GM20431 (cell line): ENCODE data around the gene YPEL5.
"Not testable (repeated sequence)": the region's sequence is repeated elsewhere in the genome, so short reads cannot be mapped to it uniquely, and the experiment has no call there.

Experiments
- in situ Hi-C: fragments of 300-500 bp; cut with MseI, MboI; formaldehyde crosslinking; loops from one replicate; pipeline ENCODE4 v1.15.0; 2020; ENCODE audit warnings: low sequenced_read_pairs; ENCODE audit not compliant: unreplicated experiment

YPEL5 gene

GRCh38 chr2:30146337-30147195 is at the start of gene YPEL5:
TSS of gene YPEL5 (plus strand) at chr2:30147007. CDS start at chr2:30156652, 9,645 bp downstream.
- in situ Hi-C loops = no loop called here

- in situ Hi-C loops = no loop called here
Measured at GRCh38 chr2:30098266-30099005, 48.4 kb upstream of the YPEL5 start.

GRCh38 chr2:30099366-30099765 is 47.4 kb upstream of the YPEL5 start:
- in situ Hi-C loops = not testable (repeated sequence)

- in situ Hi-C loops = not testable (repeated sequence)
Measured at GRCh38 chr2:30100691-30101090, 46.1 kb upstream of the YPEL5 start.

- in situ Hi-C loops = no loop called here
Measured at GRCh38 chr2:30104307-30104706, 42.5 kb upstream of the YPEL5 start.

- in situ Hi-C loops = no loop called here
Measured at GRCh38 chr2:30105556-30105955, 41.3 kb upstream of the YPEL5 start.

GRCh38 chr2:30106543-30106942 is 40.3 kb upstream of the YPEL5 start:
- in situ Hi-C loops = no loop called here

- in situ Hi-C loops = no loop called here
Measured at GRCh38 chr2:30108192-30108591, 38.6 kb upstream of the YPEL5 start.

- in situ Hi-C loops = no loop called here
Measured at GRCh38 chr2:30108851-30109250, 38.0 kb upstream of the YPEL5 start.

GRCh38 chr2:30109856-30110255 is 37.0 kb upstream of the YPEL5 start:
- in situ Hi-C loops = no loop called here

- in situ Hi-C loops = no loop called here
Measured at GRCh38 chr2:30110773-30111172, 36.0 kb upstream of the YPEL5 start.

- in situ Hi-C loops = not testable (repeated sequence)
Measured at GRCh38 chr2:30111186-30111585, 35.6 kb upstream of the YPEL5 start.

- in situ Hi-C loops = no loop called here
Measured at GRCh38 chr2:30112561-30112960, 34.2 kb upstream of the YPEL5 start.

- in situ Hi-C loops = no loop called here
Measured at GRCh38 chr2:30113617-30114293, 33.1 kb upstream of the YPEL5 start.

GRCh38 chr2:30115141-30115980 is 31.4 kb upstream of the YPEL5 start:
- in situ Hi-C loops = no loop called here

- in situ Hi-C loops = no loop called here
Measured at GRCh38 chr2:30115981-30116285, 30.9 kb upstream of the YPEL5 start.

- in situ Hi-C loops = no loop called here
Measured at GRCh38 chr2:30122362-30122761, 24.4 kb upstream of the YPEL5 start.

- in situ Hi-C loops = no loop called here
Measured at GRCh38 chr2:30127016-30127893, 19.6 kb upstream of the YPEL5 start.

- in situ Hi-C loops = no loop called here
Measured at GRCh38 chr2:30134582-30134981, 12.2 kb upstream of the YPEL5 start.
